Stimulated activated CD4-positive, alpha-beta T cell treated with anti-CD3 and anti-CD28 coated beads, Interleukin-15, amount 100 ng/mL, for 1 hour (primary cell): ENCODE results near the gene SLC8A1.

Experiments
- DNase-seq, 2 donors: peaks; one replicate each; pipeline ENCODE4 v3.0.0-alpha.2; 2020; ENCODE audit warnings: low read depth in 1 of 2, low spot score in 1 of 2

The SLC8A1 gene

DNA sequence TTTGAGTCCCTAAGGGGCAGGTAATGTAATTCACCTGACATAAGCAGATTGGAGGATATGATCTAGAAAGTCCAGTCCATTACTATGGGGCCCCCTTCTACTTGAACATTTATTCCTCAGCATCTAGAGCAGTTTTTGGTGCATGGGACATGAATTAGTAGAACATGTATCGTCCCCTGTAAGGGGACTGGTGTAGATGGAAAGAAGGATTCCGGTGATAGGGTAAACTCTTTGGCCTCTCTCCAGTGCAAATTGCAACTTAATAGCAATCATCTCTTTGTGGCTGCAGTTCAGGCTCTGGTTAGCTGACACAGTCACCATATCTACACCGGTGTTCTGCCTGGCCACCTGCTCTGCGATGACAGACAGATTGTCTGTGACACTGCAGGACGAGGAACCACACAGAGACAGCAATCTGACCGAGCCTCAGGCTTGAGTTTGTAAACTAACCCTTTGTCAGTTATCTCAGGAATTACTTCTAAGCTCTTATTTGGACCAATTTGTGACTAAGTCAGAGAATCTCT lies 6.4 kb upstream of the SLC8A1 start:
- DNase-seq, result no peak

DNA sequence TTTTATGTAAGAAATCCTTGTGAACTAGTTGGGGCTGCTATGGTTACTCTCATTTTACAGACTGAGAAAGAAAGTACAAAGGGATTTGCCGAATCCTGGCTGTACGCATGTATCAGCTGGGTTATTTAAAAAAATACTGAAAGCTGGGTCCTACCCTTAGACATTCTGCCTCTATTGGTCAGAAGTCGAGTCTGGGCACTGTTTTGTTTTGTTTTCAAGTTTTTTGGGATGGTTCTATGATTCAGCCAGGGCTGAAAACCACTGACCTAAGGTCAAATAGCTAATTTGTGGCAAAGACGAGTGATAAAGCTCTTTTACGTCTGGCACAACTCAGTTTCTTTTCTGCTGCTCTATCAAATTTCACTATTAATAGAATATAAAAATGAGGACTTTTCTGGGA lies 5.9 kb upstream of the SLC8A1 start:
- DNase-seq, result no peak

DNA sequence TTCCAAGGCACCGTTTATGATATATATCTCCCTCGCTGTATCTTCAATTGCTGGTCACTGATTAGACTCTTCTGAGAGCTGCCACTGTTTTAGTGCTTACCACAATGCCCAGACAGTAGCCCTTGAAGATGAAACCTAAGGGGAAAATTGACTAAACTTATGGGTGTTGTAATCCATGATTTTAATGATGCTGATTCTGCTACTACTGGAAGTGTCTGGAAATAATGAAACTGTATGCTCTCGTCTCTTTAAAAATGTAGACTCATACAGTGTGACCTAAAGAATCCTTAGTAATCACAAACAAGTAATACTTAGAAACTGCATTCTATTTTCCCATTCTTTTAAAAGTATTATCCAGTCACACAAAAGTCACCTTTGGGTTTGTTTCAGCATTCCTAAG lies 5.5 kb upstream of the SLC8A1 start:
- DNase-seq, result no peak

DNA sequence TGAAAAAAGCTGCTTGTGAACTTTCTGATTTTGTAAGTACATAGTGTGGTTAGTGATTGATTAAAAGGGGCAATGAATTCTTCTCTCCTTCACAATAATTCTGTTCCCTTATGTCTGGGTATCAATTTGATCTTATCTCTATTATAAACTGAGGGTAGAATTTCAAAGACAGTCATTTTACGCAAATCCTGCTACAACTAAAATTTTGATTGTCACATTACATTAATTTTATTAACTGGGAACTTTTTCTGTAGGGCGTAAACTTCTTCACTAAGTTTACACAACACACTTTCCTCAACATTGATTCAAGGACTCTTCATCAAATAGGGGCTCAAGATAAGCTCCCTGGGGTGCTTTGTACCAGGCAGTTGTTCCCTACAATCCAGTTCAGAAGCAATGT lies 5.0 kb upstream of the SLC8A1 start:
- no peak for DNase-seq

DNA sequence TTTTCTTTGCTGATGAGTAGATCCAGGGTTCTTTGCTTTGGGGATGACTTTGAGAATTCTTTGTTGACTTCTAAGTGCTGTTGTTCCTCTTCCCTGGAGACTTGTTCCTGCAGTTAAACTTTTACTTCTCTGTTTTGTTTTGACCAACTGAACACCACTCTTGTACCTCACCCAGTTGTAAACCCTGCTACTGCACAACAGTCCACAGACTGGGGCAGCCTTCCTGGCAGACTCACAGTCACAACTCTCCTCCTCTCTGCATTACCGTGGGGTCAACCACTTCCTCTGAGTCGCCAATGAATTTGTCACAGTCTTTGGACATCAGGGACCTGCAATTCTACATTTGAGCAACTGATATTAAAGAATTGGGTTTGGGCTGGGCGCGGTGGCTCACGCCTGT lies 3.8 kb upstream of the SLC8A1 start:
- no peak for DNase-seq

DNA sequence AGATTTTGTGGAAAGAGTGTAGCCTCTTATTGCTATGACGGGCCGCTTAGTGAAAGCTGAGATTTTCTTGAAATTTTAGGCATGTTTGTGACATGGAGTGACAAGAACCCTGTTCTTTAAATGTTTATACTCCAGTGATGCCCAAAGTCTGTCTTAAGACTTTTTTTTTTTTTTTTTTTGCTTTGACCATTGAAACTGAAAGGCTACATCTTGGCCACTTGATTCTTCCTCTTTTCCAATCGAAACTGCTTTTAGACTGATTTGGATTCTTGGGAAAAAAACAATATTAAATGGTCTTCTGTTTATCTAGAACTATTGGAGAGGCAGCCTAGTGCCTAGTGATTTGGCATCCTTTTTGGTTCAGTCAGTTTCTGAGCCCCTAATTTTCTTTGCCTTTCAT lies 2.4 kb upstream of the SLC8A1 start:
- no peak for DNase-seq

DNA sequence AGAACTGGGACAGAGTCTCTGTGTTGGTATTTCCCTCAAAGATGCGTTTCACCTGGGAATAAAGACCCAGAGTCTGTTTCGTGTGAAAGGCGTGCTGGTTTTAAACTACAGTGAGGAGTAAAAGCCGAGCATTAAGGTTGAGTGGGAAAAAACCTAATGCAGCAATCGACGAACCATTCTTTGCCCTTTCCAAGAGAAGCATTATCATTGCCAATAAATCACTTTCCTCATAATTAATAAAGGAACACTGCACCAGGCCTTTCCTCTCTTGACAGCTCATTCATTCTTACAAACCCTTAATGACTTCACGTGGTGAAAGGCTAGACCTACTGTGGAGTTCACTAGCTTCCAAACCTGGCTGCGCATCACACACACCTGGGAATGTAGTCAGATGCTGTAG lies 896 bp upstream of the SLC8A1 start:
- no peak for DNase-seq

DNA sequence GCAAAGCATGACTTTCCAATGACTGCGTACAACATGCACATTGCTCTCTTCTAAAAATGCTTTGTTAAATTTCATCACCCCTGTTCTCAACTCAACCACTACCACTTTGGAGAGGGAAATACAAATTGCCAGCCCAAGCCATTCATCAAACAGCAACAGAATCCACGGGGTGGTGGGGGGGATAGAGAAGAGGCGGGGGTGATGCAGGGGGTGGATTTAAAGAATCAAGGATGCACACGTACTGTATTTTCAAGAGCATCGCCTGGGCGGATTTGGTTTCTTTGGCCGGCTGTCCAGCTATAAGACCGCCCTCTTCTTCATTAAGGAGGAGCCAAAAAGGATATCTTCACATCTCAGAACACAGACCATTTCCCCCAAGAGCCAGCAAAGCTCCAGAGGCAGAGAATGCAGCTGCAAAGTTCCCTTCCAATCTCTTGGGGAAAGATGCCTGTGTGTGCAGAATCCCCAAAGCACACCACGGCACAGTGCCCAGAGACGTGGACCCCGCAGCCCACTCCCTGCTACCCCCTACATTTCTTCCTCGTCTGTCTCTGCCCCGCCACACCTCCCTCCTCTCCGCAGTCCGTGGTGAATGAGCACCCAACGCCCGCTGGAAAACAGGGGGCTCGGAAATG lies 977 bp downstream of the SLC8A1 start:
- DNase-seq, result no peak

DNA sequence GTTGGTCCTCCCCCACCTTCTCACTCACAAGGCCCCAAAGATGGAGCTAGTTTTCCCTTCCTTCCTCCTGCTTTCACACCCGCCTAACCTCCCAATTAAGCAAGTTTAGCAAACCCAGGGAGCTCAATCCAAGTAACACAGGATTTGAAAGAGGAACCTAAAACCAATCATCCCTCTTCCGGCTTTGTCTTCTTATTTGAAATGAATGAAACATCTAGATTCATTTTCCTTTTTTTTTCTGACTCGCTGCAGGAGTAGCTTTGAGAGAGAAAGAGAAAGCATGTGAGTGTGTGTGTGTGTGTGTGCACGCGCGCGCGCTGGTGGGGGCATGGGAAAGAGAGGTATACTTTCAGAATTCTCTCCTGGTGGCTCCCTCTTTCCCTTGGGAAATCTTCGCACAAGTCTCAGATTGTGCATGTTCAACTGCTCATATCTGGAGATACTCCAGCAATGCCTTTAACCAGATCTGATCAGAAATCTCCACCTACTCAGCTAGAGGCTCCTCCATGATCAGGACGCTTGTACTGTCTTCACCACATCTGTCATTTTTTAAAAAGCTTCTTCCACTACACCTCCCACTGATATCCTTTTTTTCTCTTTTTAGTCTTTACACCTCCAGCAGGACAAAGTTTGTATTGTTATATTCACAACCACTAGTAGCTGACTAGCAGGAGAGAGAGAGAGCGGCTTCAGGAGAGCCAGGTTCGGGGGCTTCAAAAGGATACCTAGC lies 1.7 kb downstream of the SLC8A1 start:
- DNase-seq, result no peak

DNA sequence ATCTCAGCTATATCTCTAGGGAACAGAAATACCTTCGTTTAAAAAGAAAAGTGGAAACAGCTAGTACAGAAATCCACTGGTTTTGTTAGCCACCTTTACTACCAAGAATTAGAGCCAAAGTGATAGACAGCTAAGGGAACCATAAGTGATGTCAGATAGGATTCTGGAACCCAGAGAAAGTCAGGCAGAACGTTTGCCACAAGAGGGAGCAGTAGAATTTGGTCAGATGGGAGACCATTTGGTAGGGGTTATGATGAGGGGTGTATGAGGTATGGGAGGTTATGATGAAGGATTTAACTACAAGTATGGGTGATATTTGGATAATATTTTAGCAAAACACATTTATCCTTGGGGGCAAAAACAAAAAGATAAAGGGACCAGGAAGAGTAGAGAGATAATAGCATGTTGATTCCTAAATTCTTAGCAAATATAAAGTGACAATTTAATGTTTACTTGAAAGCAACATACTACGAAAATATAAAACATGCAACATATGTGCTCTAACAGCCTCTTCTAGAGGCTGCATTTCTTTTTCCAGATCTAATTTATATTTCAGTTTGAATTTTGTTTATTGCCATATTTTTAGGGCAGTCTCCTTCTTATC lies 3.3 kb downstream of the SLC8A1 start:
- no peak for DNase-seq

DNA sequence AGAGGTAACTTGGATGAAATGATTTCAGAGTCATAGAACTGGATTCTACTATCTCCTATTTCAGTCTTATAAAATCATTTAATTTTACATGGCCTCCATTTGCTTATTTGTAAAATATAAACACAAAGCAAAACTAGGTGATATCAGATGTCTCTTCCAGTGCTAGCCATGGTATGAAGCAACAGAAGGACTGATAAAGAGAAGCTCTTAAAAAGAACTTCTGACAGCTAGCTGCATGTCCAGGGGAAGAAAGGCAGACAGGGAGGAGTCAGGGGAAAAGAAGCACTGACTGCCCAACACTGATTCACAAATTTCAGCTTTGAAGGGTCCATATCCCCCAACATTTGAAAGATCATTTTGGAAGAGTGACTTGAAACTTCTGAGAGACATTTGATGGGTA lies 6.4 kb downstream of the SLC8A1 start:
- no peak for DNase-seq

DNA sequence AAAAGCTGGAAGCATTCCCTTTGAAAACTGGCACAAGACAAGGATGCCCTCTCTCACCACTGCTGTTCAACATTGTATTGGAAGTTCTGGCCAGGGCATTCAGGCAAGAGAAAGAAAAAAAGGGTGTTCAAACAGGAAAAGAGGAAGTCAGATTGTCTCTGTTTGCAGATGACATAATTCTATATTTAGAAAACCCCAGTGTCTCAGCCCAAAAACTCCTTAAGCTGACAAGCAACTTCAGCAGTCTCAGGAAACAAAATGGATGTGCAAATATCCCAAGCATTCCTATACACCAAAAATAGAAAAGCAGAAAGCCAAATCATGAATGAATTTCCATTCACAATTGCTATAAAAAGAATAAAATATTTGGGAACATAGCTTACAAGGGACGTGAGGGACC lies 11.1 kb downstream of the SLC8A1 start:
- DNase-seq, result no peak

DNA sequence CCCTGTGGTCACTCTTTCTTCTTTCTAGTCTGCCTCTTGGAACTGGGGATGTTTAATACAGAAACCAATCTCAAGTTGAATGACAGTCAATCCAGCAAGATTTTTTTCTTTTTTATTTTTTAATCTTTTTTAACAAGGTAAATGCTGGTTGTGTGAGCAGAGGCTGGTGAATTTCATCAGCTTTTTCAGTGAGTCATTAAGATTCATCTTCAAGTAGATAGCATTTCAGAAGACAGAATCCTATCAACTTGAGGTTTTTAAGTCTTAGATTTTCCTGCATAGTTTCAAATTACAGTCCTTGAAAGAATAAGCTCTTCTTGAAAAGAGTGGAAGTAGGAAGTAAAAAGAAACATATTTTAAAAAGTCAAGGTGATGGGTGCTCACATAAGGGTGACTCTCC lies 12.4 kb downstream of the SLC8A1 start:
- no peak for DNase-seq

DNA sequence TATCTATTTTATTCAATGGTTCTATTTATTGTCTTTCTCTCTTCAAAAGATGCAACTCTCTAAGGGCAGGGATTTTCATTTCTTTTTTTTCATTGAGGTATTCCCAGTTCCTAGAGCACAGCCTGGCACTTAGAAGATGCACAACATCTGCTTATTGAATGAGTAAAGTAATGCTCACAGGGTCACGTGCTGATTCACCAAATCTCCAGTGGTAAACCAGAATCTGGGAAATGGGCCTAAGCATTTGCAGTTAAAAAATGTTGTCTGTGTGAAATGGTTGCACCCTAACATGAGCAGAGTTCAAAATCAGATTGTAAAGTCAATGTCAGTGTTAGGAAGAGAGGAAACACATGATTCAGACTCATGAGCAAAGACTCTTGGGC lies 15.8 kb downstream of the SLC8A1 start:
- no peak for DNase-seq

DNA sequence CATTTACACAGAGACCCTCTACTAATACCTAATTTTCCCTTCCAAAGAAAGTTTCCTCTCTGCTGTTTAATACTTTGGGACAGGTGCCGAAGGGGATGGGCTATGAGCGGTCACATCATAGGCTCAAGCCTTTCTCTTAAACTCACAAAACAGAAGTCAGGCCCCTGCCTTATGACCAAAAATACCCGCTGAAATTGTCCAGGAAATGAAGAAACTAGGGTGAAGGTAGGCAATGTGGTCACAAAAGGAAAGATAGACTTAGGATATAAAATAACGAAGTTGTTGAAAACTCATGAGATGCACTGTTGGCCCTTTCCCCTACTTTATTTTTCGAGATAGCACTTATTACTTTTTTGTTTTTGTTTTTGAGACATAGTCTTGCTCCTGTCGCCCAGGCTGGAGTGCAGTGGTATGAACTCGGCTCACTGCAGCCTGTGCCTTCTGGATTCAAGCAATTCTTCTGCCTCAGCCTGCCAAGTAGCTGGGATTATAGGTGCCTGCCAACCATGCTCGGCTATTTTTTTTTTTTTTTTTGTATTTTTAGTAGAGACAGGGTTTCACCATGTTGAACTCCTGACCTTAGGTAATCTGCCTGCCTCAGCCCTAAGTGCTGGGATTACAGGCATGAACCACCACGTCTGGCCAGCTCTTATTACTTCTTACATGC lies 16.3 kb downstream of the SLC8A1 start:
- DNase-seq, result no peak

DNA sequence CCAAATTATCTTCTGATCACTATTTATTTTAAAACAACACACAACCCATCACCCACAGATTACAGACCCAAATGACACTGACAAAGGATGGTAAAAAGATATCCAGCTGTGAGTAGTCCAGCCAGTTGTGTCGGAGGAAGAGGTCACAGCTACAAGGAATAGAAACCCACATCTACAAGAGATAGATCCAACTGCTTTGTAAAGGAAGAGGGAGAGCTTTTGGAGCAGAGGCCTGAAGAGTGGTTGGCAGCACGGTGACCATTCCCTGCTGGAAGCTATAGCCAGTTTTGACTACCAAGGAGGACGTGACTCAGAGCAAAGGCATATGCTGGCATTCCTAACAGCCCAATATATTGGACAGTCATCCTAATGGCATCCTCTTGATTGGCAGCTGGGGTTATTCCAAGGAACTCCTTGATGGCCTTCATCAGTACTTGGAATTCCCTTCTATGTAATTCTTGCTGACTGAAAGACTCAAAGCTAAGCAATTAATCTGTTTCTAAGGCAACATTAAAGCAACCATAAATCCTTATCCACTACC lies 17.1 kb downstream of the SLC8A1 start:
- no peak for DNase-seq

DNA sequence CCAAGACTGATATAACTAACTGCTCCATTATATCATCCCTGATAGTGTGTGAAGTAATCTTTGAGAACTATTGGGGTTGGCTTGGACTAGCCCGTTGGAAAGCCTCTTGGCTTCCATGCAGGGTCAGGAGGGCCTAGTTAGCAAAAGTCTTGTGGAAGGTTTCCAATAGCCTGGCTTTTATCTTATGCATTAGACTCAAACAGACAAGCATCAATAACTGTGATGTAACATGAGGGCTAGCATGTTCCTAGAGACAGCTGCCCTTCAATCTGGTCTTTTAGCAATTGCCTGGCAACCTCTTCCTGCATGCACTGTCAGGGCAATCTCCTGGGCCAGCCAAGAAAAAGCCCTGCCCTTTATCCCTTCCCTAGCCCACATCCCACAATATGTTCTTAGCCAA lies 18.2 kb downstream of the SLC8A1 start:
- DNase-seq, result no peak

DNA sequence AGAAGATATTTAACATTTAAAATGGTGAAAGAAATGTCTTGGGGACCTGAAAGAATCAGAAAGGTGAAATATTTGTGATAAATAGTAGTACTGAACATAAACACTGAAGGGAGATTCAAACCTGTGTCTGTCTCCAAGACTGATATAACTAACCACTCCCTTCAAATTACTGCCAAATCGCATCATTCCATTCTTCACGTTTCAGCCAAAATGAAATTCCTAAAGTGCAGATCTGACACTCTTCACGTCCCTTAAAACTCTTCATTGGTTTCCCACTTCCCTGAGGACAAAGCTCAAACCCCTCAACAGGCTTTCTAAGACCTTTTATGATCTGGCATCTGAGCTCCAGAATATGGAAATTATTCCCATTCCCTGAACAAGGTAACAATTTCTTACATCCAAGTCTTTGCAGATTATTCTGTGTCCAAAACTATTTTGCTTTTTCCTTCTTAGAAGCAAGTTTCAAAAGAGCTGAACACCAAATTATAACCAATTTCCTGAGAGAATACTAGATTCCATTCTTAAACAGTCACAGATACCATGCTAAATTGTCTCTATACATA lies 18.9 kb downstream of the SLC8A1 start:
- DNase-seq, result no peak

DNA sequence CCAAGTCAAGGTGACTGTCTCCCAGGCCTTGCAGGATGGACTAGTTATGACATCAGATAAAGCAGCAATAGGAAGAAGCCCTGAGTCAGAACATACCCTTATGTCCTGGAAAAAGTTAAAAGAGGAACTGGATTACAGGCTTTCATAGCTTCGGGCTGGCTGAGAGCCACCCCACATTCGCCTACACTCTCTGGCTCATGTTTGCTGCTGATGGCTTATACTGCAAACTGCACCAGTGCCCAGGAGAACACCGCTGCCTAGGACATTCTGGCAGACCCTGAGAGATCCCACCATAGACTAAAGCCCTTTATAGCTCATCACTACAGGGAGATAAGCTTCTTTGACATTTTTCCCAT lies 20.3 kb downstream of the SLC8A1 start:
- no peak for DNase-seq

DNA sequence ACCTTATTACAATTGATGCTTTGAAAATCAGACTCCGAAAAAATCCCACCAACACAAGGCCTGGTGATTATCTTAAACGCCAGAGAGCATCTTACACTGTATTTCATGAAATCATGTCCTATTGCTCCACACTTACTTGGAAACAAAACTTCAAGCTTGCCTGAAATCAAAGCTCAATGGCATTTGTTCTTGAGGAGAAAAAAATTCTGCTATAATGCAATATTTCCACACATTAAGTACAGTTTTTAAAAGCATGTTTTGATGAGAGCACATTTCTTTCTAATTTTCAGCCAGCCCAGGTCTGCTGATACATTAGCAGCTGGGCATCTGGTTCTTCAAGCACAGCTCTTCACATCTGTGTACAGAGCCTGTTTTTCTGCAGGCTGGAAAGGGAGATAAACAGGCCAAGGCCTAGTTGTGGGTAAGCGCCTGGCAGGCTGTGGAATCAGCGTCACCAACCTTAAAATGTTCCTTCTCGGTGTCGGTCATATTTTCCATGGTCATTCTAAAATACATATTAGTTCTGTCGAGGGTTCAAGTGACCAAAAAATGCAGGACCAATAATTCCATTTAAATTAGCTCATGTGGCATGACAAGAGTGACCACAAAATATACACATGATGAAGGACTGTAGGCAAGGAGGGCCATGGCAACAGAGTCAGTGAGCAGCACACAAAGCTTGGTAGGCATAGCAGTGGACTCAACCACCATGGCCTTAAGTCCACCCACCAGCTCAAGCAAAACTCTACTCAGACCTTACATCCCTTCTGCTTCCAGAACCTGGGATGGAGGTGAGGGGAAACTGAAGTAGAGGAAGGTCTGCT lies 20.9 kb downstream of the SLC8A1 start:
- no peak for DNase-seq

DNA sequence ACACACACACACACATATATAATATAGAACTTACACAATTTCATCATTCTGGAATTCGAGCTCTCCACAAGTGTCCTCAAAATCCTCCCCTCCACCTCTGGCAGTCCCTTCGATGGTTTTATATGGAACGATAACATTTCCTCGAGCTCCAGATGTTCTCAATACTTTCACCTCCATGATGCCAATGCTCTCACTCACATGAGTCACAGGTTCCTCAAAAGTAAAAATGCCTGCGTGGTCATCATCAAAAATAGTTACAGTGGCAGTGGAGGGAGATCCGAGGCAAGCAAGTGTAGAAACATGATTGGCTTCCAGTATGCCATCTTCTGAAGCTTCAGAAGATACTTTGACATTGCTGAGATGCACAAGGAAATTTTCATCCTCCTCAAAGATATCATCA lies 23.5 kb downstream of the SLC8A1 start:
- no peak for DNase-seq
